GM19468 (cell line): Measurements from ENCODE around the gene CS.

ENCODE experiments used
- ATAC-seq: cut with Tn5 transposase; IDR thresholded peaks from one replicate; pipeline ENCODE4 v1.9.1; 2021; ENCODE audit warnings: mild to moderate bottlenecking, moderate library complexity, moderate number of reproducible peaks; ENCODE audit not compliant: unreplicated experiment; ENCODE audit errors: extremely low read depth

The CS gene

GRCh38 chr12:56223571-56224101 lies 76.5 kb downstream of the CS start:
- no peak for ATAC-seq

GRCh38 chr12:56222531-56222895 lies 77.6 kb downstream of the CS start:
- no peak for ATAC-seq

GRCh38 chr12:56221757-56222530 lies 78.2 kb downstream of the CS start, which contains the start of gene RNF41:
RNF41 (minus strand) TSS chr12:56221922; CDS start chr12:56214047, 7,875 bp downstream.
- peak; percentile 69 for ATAC-seq
